Renal cortical epithelial cell (primary cell): ENCODE data around the gene GZF1. TPM values are rescaled to one million over a fixed set of nuclear protein-coding genes. Genes with fewer than 3 reads are reported as not detected.

Experiments used
- DNase-seq: peaks from one replicate; pipeline ENCODE4 v3.0.0-alpha.2; 2011; ENCODE audit warnings: low read depth
- total RNA-seq: library from RNA; depleted of rRNA; stranded (reverse); fragments of >200 nt; gene quantifications from 2 replicates; pipeline ENCODE4 v1.2.3, GENCODE V29; 2014

The GZF1 gene
- 15.6 and 20.0 TPM in 2 replicates for total RNA-seq

GRCh38 chr20:23361476-23362391, at the start of gene GZF1:
TSS of gene GZF1 (plus strand) at chr20:23362182. CDS start at chr20:23364384, 2,202 bp downstream.
- peak; percentile 88 for DNase-seq

DNA sequence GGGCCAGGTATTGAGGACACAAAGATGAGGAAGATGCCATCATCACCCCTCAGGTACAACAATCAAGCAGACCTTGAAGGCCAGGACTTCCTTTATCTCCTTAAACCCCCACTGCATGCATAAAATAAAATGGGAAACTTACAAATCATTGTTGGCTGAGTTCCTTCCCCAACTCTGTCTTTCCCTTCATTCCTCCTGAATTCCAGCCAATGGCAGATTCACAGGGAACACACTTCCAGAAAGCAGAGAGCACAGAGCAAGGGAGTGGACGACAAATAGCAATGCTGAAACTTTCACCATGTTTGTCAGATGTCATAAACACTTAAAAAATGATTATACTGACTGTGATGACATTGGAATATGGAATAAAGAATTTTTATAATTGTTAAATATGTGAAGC, 48.7 kb upstream of the GZF1 start:
- no peak for DNase-seq

- no peak for DNase-seq
Observed at GRCh38 chr20:23314699-23315098, 47.3 kb upstream of the GZF1 start.

- DNase-seq: no peak
Observed at GRCh38 chr20:23315099-23315498, 46.9 kb upstream of the GZF1 start.

- no peak for DNase-seq
Observed at GRCh38 chr20:23316626-23317025, 45.4 kb upstream of the GZF1 start.

GRCh38 chr20:23317081-23317480, 44.9 kb upstream of the GZF1 start:
- no peak for DNase-seq

GRCh38 chr20:23318347-23318746, 43.6 kb upstream of the GZF1 start:
- DNase-seq: no peak

GRCh38 chr20:23320317-23320716, 41.7 kb upstream of the GZF1 start:
- no peak for DNase-seq

- no peak for DNase-seq
Observed at GRCh38 chr20:23325107-23325506, 36.9 kb upstream of the GZF1 start.

- DNase-seq: no peak
Observed at GRCh38 chr20:23326774-23327173, 35.2 kb upstream of the GZF1 start.

DNA sequence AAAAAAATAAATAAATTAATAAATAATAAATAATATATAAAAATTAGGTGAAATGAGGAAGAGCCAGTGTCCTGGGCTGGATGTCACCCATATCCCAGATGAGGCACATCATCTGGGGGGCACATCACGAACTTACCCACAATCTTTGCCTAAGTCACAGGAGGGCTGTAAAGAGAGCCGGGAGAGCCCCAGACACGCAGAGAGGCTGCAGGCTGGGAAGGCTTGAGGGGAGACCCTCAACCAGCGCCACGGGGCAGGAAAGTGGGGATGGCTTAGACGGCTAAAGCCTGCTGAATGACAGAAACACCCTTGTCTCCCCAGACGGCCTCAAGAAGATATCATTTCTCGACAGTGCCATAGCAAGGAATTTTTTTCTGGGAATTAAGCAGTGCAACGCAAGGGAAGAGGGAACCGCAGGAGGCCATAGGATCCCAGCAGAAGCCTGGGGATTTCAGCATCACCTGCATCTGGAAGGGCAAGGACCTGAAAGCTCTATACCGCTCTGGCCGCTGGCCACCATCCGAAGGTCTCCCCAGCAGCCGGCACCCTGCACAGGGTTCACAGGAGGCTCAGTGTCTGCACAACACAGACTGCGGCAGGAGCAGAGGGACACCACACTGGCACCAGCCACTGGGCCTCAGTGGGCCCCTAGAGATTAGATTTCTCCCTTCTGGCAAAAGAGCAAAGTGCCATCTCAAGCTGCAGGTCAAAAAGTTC, 34.2 kb upstream of the GZF1 start:
- no peak for DNase-seq

DNA sequence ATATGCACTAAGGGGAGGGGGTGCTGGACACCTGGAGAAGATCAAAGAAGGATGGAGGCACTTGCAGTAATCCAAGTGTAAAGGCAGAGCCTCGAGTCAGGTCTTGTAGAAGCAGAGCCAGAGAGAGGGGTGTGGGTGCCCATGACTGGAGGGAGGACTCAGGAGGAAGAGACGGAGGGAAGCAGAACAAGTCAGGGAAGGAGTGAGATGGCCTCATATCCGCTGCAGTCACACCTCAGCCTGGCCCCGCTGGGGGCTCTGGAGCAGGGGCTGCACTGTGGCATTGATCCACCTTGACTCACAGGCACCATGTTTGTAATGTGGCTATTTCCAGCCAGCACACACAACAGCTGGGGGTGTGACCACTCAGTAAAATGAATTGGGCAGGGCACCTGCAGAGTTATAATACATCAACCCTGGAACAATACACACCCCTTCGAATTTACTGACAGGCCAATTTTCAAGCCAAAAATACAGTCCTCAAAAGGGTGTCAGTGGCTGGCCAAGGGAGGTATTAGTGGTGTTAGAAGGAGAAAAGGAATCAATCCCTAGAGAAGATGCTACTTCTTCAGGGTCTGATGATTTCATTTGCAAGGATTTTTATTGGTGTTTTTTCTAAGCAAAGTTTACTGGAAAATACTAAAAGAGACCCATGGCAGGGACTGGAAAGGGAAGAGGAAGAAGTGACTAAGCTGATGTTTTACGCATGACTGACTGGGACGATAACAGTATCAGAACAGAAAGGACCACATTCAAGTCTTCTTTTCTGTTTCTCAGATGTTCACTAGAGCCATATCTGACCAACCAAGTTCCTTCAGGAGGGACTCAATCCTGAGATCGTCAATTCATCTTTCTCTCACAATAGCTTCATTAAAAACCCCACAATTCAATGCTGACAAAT, 30.3 kb upstream of the GZF1 start:
- DNase-seq: peak; percentile 27

DNA sequence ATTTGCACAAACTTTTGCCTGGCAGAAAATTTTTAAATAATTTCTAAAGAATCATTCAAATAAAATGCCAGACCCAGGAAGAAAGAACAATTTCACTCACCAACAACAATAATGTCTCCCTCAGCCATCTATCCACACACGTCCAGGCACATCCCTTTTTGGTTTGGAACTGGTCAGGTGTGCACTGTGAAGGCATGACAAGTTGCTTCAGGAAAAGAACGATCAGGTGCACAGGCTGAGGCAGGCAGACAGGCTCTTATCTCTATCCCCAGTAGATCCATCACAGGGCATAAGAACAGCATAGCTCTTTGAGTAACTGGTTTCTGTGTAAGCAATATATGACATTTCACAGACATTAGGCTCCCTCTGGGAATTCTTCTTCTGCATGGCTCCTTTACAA, 29.5 kb upstream of the GZF1 start:
- DNase-seq: no peak

- DNase-seq: no peak
Observed at GRCh38 chr20:23334111-23334510, 27.9 kb upstream of the GZF1 start.

DNA sequence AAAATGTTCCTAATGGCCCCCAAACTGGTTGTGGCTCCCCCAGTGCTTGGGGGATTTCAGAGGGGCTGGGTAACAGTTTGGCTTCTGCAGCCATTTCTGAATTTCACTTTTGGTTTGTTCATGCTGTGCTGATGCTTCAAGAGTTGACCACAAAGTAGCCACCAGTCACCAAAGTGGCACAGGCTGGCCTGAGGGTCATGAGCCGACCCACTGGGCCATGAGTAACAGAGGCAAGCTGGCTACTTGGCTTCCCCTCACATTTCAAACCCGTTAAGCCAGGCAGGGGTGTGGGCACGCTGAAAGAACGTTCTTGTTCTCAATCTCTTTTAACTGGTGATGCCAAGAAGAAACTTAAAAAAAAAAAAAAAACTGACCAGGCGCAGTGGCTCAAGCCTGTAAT, 26.5 kb upstream of the GZF1 start:
- DNase-seq: no peak

DNA sequence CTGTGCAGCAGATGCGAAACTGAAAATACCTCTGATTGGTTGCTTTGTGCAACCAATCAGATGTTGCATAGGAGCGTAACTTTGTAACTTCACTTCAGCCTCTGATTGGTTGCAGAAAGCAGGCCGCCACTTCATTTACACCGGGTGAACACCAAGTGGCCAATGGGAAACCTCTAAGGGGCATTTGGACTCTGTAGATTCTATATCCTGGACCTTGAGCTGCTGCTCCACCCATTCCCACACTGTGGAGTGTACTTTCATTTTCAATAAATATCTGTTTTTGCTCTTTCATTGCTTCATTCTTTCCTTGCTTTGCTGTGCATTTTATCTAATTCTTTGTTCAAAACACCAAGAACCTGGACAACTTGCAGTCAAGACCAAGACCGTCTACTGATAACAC, 25.5 kb upstream of the GZF1 start:
- no peak for DNase-seq

DNA sequence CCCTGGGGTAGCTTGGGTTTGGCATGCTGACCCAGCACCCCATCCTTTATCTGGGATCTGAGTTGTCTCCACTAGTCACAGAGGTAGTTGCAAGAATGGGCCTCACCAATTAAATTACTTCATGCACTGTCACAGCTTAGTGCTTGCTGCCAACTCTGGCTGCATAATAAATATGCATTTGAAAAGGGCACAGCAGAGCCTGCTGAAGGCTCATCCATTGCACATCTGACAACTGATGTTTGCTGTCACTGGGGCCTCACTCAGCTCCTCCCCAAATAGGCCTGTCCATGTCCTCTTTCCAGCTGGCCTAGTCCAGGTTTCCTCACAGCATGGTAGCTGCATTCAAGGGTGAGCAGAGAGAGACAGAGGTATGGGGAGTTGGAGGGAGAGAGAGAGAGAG, 24.7 kb upstream of the GZF1 start:
- no peak for DNase-seq

- DNase-seq: no peak
Observed at GRCh38 chr20:23339986-23340385, 22.0 kb upstream of the GZF1 start.

GRCh38 chr20:23340524-23340923, 21.5 kb upstream of the GZF1 start:
- peak; percentile 64 for DNase-seq

DNA sequence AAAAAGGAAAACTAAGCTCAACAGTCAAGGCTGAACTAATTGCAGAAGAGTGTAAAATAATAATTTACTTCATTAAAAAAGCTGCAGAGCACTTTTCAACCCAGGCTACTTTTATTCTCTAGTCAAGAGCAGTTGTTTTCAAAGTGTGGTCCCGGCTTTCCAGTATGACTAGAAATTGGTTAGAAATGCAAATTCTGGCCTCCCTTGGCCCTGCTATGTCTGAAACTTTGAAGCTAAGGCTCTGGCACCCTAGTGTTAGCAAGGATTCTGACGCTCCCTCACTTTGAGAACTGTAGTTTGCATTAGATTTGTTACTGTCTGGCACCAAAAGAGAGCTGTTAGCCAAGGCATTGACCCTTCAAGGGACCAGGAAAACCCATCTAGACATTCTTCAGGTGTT, 20.9 kb upstream of the GZF1 start:
- DNase-seq: no peak

GRCh38 chr20:23343590-23343989, 18.4 kb upstream of the GZF1 start:
- DNase-seq: no peak

GRCh38 chr20:23344336-23344735, 17.6 kb upstream of the GZF1 start:
- DNase-seq: no peak
